Activated CD4-positive, alpha-beta T cell treated with anti-CD3 and anti-CD28 coated beads, Interleukin-2, amount 10 ng/mL, durations not matched to agents 24 days and 14 days (primary cell): ENCODE measurements around the gene AP3S2. TPM values are rescaled to one million over a fixed set of nuclear protein-coding genes. Genes with fewer than 3 reads are reported as not detected.
A peak's percentile ranks its signal among the peaks of the same experiment; 100 is the strongest.
"Not testable (repeated sequence)": the region's sequence is repeated elsewhere in the genome, so short reads cannot be mapped to it uniquely, and the experiment has no call there.

ENCODE experiments used
- DNase-seq: peaks from one replicate; pipeline ENCODE4 v3.0.0; 2022
- H3K27ac Mint-ChIP-seq: one replicate; pipeline ENCODE4 v1.8.0; 2022; ENCODE audit warnings: mild to moderate bottlenecking, mixed read lengths
- H3K27me3 Mint-ChIP-seq: one replicate; pipeline ENCODE4 v1.8.0; 2022; ENCODE audit warnings: mixed read lengths
- H3K36me3 Mint-ChIP-seq: one replicate; pipeline ENCODE4 v1.8.0; 2022; ENCODE audit warnings: low read depth, mild to moderate bottlenecking, mixed read lengths
- H3K4me1 Mint-ChIP-seq: one replicate; pipeline ENCODE4 v1.8.0; 2021; ENCODE audit warnings: mixed read lengths
- H3K4me3 Mint-ChIP-seq: one replicate; pipeline ENCODE4 v1.8.0; 2022; ENCODE audit warnings: mild to moderate bottlenecking, moderate library complexity, mixed read lengths
- H3K9me3 Mint-ChIP-seq: one replicate; pipeline ENCODE4 v1.8.0; 2021; ENCODE audit warnings: mixed read lengths
- intact Hi-C: fragments of 100-400 bp; cut with micrococcal nuclease; formaldehyde crosslinking; loops from one replicate; pipeline ENCODE4 v1.15.1; 2023
- total RNA-seq: library from RNA; stranded (reverse); gene quantifications from 2 replicates; pipeline ENCODE4 v1.2.3, GENCODE V29; 2022

AP3S2 gene
- total RNA-seq, 1 donor from 2014 or later: 20.6 TPM

- Mint-ChIP-seq H3K27ac (no peak overlapping the region), H3K27me3 (peaks cover 9% of the 10 kb centered on the region), H3K4me1 (no peaks in the 10 kb centered on the region), H3K36me3 (no peaks in the 10 kb centered on the region), H3K9me3 (peaks cover 8% of the 10 kb centered on the region), H3K4me3 (no peak overlapping the region)
- intact Hi-C loops: no loop called here
- DNase-seq: no peak
These were observed 103.1 kb downstream of the AP3S2 start for GRCh38 chr15:89790661-89791060.

GRCh38 chr15:89790206-89790605 lies 103.6 kb downstream of the AP3S2 start:
- no peaks in the 10 kb centered on the region for H3K36me3 Mint-ChIP-seq
- H3K4me3 Mint-ChIP-seq: no peak overlapping the region
- peaks cover 8% of the 10 kb centered on the region for H3K9me3 Mint-ChIP-seq
- intact Hi-C loops: no loop called here
- H3K27ac Mint-ChIP-seq: no peak overlapping the region
- peaks cover 6% of the 10 kb centered on the region for H3K27me3 Mint-ChIP-seq
- no peak for DNase-seq
- H3K4me1 Mint-ChIP-seq: no peaks in the 10 kb centered on the region

GRCh38 chr15:89788585-89788984 lies 105.2 kb downstream of the AP3S2 start:
- H3K27ac Mint-ChIP-seq, DNase-seq, H3K27me3 Mint-ChIP-seq, H3K9me3 Mint-ChIP-seq, H3K4me1 Mint-ChIP-seq, intact Hi-C loops, H3K4me3 Mint-ChIP-seq, H3K36me3 Mint-ChIP-seq: not testable (repeated sequence)

DNA sequence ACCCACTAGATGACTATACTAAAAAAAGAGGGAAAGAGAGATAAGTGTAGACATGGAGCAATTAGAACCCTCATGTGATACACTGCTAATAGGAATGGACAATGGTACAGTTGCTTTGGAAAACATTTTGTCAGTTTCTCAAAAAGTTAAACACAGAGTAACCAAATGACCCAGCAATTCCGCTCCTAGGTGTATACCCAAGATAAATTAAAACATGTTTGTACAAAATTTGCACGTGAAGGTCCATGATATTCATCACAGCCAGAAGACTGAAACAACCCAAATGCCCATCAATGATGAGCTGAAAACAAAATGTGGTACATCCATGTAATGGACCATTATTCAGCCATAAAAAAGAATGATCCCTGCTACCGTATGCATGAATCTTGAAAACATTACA lies 105.8 kb downstream of the AP3S2 start:
- intact Hi-C loops: no loop called here
- Mint-ChIP-seq H3K36me3 (no peaks in the 10 kb centered on the region), H3K9me3 (peaks cover 8% of the 10 kb centered on the region), H3K4me3 (no peak overlapping the region), H3K4me1 (peaks cover 2% of the 10 kb centered on the region), H3K27me3 (peaks cover 6% of the 10 kb centered on the region), H3K27ac (no peak overlapping the region)
- no peak for DNase-seq

- Mint-ChIP-seq H3K36me3 (no peaks in the 10 kb centered on the region), H3K4me1 (peaks cover 8% of the 10 kb centered on the region), H3K27ac (no peak overlapping the region), H3K9me3 (peaks cover 8% of the 10 kb centered on the region), H3K4me3 (no peak overlapping the region), H3K27me3 (peaks cover 6% of the 10 kb centered on the region)
- intact Hi-C loops: no loop called here
- DNase-seq: no peak
These were observed 108.0 kb downstream of the AP3S2 start for GRCh38 chr15:89785774-89786140.

GRCh38 chr15:89785064-89785773 lies 108.6 kb downstream of the AP3S2 start:
- Mint-ChIP-seq H3K4me3 (no peak overlapping the region), H3K4me1 (peaks cover 13% of the 10 kb centered on the region), H3K27me3 (peaks cover 6% of the 10 kb centered on the region), H3K27ac (no peak overlapping the region), H3K9me3 (peaks cover 8% of the 10 kb centered on the region), H3K36me3 (no peaks in the 10 kb centered on the region)
- no peak for DNase-seq
- intact Hi-C loops: no loop called here

- DNase-seq: no peak
- H3K27me3 Mint-ChIP-seq: peaks cover 6% of the 10 kb centered on the region
- peaks cover 13% of the 10 kb centered on the region for H3K4me1 Mint-ChIP-seq
- H3K4me3 Mint-ChIP-seq: no peak overlapping the region
- H3K36me3 Mint-ChIP-seq: no peaks in the 10 kb centered on the region
- H3K27ac Mint-ChIP-seq: no peak overlapping the region
- H3K9me3 Mint-ChIP-seq: peaks cover 8% of the 10 kb centered on the region
- intact Hi-C loops: no loop called here
These were observed 109.2 kb downstream of the AP3S2 start for GRCh38 chr15:89784686-89784960.

- intact Hi-C loops: no loop called here
- peaks cover 8% of the 10 kb centered on the region for H3K9me3 Mint-ChIP-seq
- H3K4me3 Mint-ChIP-seq: no peak overlapping the region
- DNase-seq: no peak
- no peaks in the 10 kb centered on the region for H3K36me3 Mint-ChIP-seq
- H3K27ac Mint-ChIP-seq: no peak overlapping the region
- peaks cover 13% of the 10 kb centered on the region for H3K4me1 Mint-ChIP-seq
- H3K27me3 Mint-ChIP-seq: peaks cover 6% of the 10 kb centered on the region
These were observed 109.7 kb downstream of the AP3S2 start for GRCh38 chr15:89783861-89784685.

- DNase-seq: no peak
- H3K36me3 Mint-ChIP-seq: no peaks in the 10 kb centered on the region
- peaks cover 7% of the 10 kb centered on the region for H3K9me3 Mint-ChIP-seq
- H3K4me3 Mint-ChIP-seq: no peak overlapping the region
- peaks cover 9% of the 10 kb centered on the region for H3K27me3 Mint-ChIP-seq
- peaks cover 13% of the 10 kb centered on the region for H3K4me1 Mint-ChIP-seq
- peak overlapping the region; percentile 49 for H3K27ac Mint-ChIP-seq
- intact Hi-C loops: no loop called here
These were observed 110.5 kb downstream of the AP3S2 start for GRCh38 chr15:89783111-89783860.

DNA sequence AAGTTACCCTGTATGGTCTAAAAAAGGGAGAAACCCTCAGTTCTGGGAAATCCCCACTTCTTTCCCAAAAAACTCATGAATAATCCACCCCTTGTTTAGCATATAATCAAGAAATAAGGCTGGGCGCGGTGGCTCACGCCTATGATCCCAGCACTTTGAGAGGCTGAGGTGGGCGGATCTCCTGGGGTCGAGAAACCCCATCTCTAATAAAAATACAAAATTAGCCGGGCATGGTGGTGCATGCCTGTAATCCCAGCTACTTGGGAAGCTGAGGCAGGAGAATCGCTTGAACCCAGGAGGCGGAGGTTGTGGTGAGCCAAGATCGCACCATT lies 111.2 kb downstream of the AP3S2 start:
- intact Hi-C loops, H3K9me3 Mint-ChIP-seq, DNase-seq, H3K4me3 Mint-ChIP-seq, H3K27me3 Mint-ChIP-seq, H3K36me3 Mint-ChIP-seq, H3K27ac Mint-ChIP-seq: not testable (repeated sequence)
- H3K4me1 Mint-ChIP-seq: peaks cover 13% of the 10 kb centered on the region

DNA sequence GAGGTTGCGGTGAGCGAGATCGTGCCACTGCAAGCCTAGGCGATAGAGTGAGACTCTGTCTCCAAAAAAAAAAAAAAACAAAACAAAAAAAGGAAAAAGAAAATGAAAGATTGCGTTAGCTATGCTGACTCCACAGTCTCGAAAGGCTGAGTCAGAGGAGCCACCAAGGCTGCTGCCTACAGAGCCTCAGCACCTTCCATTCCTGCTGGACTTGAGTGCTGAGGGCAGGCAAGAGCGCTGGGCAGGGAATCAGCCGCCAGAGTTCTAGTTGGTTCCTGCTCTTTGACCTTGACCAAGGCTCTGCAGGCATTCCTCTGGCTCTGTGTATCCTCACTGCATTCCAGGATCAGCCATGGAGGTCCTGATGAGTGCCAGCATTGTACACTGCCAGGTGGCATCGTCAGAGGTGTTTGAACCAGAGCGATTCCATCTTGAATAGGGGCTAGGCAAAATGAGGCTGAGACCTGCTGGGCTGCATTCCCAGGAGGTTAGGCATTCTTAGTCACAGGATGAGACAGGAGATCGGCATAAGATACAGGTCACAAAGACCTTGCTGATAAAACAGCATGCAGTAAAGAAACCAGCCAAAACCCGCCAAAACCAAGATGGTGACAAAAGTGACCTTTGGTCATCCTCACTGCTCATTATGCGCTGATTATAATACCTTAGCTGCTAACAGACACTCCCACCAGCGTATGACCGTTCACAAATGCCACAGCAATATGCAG lies 111.7 kb downstream of the AP3S2 start:
- Mint-ChIP-seq H3K27me3 (peaks cover 11% of the 10 kb centered on the region), H3K9me3 (no peaks in the 10 kb centered on the region), H3K36me3 (no peaks in the 10 kb centered on the region), H3K4me1 (peaks cover 13% of the 10 kb centered on the region), H3K4me3 (no peak overlapping the region), H3K27ac (no peak overlapping the region)
- DNase-seq: no peak
- intact Hi-C loops: no loop called here

DNA sequence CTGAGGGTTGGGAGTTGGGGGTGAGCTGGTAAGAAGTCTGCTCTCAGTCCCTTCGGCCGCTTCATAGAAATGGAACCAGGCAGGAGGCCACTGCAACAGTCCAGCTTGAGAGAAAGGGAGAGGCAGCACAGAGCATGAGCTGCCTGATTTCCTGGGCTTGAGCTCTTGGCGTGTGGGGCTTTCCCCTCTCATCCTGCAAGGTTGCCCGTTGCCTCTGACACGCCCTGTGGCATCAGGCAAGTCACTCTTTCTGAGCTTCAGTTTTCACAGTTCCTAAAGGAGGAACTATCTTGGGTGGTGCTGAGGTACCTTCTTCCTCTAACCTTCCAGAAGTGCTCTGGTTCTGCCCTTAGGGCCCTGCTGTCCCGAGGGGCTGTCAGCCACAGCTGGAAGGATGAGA lies 112.7 kb downstream of the AP3S2 start:
- peaks cover 12% of the 10 kb centered on the region for H3K27me3 Mint-ChIP-seq
- H3K36me3 Mint-ChIP-seq: no peaks in the 10 kb centered on the region
- no peak overlapping the region for H3K27ac Mint-ChIP-seq
- intact Hi-C loops: no loop called here
- no peaks in the 10 kb centered on the region for H3K9me3 Mint-ChIP-seq
- DNase-seq: peak; percentile 71
- H3K4me1 Mint-ChIP-seq: peaks cover 13% of the 10 kb centered on the region
- no peak overlapping the region for H3K4me3 Mint-ChIP-seq

DNA sequence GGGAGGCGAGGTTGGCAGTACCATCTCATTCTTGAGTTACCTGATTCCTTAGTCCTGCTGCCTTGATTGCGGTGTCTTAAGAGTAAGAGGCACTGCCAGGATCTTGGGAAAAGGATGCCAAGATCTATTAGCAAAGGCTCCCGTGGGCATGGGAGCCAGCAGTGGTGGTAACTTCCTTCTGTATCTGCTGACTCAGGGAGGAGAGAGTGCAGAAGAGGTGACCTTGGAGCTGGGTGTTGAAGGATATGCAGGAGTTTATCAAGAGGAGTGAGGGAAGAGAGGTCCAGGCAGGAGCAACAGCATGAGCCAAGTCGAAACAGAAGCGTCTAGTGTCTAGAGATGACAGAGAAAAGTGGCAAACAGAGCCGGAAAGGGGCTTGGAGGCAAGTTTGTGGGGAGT lies 113.2 kb downstream of the AP3S2 start:
- Mint-ChIP-seq H3K27me3 (peaks cover 12% of the 10 kb centered on the region), H3K36me3 (no peaks in the 10 kb centered on the region), H3K4me1 (peaks cover 13% of the 10 kb centered on the region), H3K4me3 (no peak overlapping the region), H3K27ac (no peak overlapping the region), H3K9me3 (no peaks in the 10 kb centered on the region)
- no peak for DNase-seq
- intact Hi-C loops: no loop called here
